IMR-90 (cell line): Measurements from ENCODE around the gene CYP20A1. TPM values are rescaled to one million over a fixed set of nuclear protein-coding genes. Genes with fewer than 3 reads are reported as not detected.

Source experiments
- CEBPB ChIP-seq: IDR thresholded peaks from 2 replicates; pipeline ENCODE4 v1.6.1; 2012; ENCODE audit warnings: low read depth, low read length, improper control_type of control experiment
- USF2 ChIP-seq: fragments of 150-350 bp; IDR thresholded peaks from 2 replicates; pipeline ENCODE4 v1.6.1; 2017; ENCODE audit warnings: mild to moderate bottlenecking, antibody characterized with exemption, low read length, low read depth
- polyA plus RNA-seq, 3 experiments: library from polyadenylated mRNA; depleted of rRNA; stranded (reverse); fragments of >200 nt; gene quantifications; 2 replicates each; pipeline ENCODE4 v1.2.3, GENCODE V29; 2012; ENCODE audit warnings: low replicate concordance in 1 of 3
- total RNA-seq: library from RNA; depleted of rRNA; stranded (reverse); fragments of >200 nt; gene quantifications from 2 replicates; pipeline ENCODE4 v1.2.3, GENCODE V29; 2012

Gene CYP20A1
- total and polyA plus RNA-seq, 2 of the 4 experiments (the other 2 are of a cell fraction) = 7.0 to 16.8 TPM

GRCh38 chr2:203327901-203328759 lies 89.3 kb downstream of the CYP20A1 start, which contains the start of gene ABI2 (continued):
- TF ChIP-seq USF2 (no peak; the same call in 1 of the 2 replicates), CEBPB (no peak)
